K562 (cell line): Measurements from ENCODE around the gene HIPK2. TPM values are rescaled to one million over a fixed set of nuclear protein-coding genes. Genes with fewer than 3 reads are reported as not detected.
A peak's percentile ranks its signal among the peaks of the same experiment; 100 is the strongest.

Experiments
- ATF7 ChIP-seq: fragments of 450-650 bp; IDR thresholded peaks from 2 replicates; pipeline ENCODE4 v1.7.1; 2014; ENCODE audit warnings: mild to moderate bottlenecking, moderate library complexity
- CBX8 ChIP-seq: fragments of 200-600 bp; sonication (generic); IDR thresholded peaks from 2 replicates; pipeline ENCODE4 v1.6.1; 2012; ENCODE audit warnings: borderline replicate concordance, mixed run types, low read depth, mild to moderate bottlenecking, moderate library complexity, mixed read lengths, low read length, control low read depth, inconsistent platforms; ENCODE audit not compliant: poor library complexity, severe bottlenecking; ENCODE audit errors: extremely low read depth
- FOXP1 ChIP-seq: sonication (generic); formaldehyde crosslinking; IDR thresholded peaks from 2 replicates; pipeline ENCODE4 v1.8.0; 2022; ENCODE audit warnings: mild to moderate bottlenecking, missing genetic modification reagents
- MEF2A ChIP-seq: IDR thresholded peaks from 2 replicates; pipeline ENCODE4 v1.6.1; 2011; ENCODE audit warnings: low read depth, mild to moderate bottlenecking, low read length, moderate library complexity; ENCODE audit not compliant: control insufficient read depth
- NCOA1 ChIP-seq: fragments of 450-650 bp; IDR thresholded peaks from 2 replicates; pipeline ENCODE4 v1.6.1; 2016; ENCODE audit warnings: low read depth
- NCOA4 ChIP-seq: fragments of 450-650 bp; IDR thresholded peaks from 2 replicates; pipeline ENCODE4 v1.6.1; 2018; ENCODE audit warnings: mild to moderate bottlenecking; ENCODE audit not compliant: partially characterized antibody
- NR2C2 ChIP-seq, 2 experiments: fragments of 200-800 bp in 1 of 2; sonication (Bioruptor generic) in 1 of 2; sonication (generic) in 1 of 2; formaldehyde crosslinking in 1 of 2; IDR thresholded peaks; 2 replicates each; pipeline versions ENCODE4 v1.6.1 to v1.8.0; 2016 to 2022; ENCODE audit warnings: mild to moderate bottlenecking in 1 of 2, missing compliant biosample characterization in 1 of 2, missing genetic modification characterization in 1 of 2, missing genetic modification reagents in 1 of 2
- PHF21A ChIP-seq: fragments of 450-650 bp; IDR thresholded peaks from 2 replicates; pipeline ENCODE4 v1.6.1; 2017; ENCODE audit warnings: low read depth, borderline replicate concordance
- ZEB2 ChIP-seq: fragments of 450-650 bp; IDR thresholded peaks from 2 replicates; pipeline ENCODE4 v1.6.1; 2016
- ZNF3 ChIP-seq: fragments of 250-450 bp; sonication (Bioruptor Pico); IDR thresholded peaks from 2 replicates; pipeline ENCODE4 v1.5.0; 2021; ENCODE audit warnings: mild to moderate bottlenecking, moderate library complexity
- ZNF589 ChIP-seq: fragments of 200-800 bp; sonication (Bioruptor generic); IDR thresholded peaks from 2 replicates; pipeline ENCODE4 v1.6.1; 2016; ENCODE audit warnings: low read depth, missing genetic modification characterization, missing compliant biosample characterization
- polyA plus RNA-seq, 8 experiments: library from polyadenylated mRNA; depleted of rRNA in 4 of 8; stranded (reverse) in 5 of 8; unstranded in 3 of 8; fragments of >200 nt; fragmentation: Nextera tagmentation in 2 of 8; fragmentation: Illumina TruSeq in 1 of 8; extraction: Ambion mirVana in 2 of 8; extraction: Trizol in 1 of 8; gene quantifications; 2 replicates each; pipeline versions ENCODE4 v1.2.1 to v1.2.3, GENCODE V29; 2011 to 2014; ENCODE audit warnings: inconsistent platforms in 1 of 8, missing spikeins in 1 of 8
- total RNA-seq, 7 experiments: library from RNA; depleted of rRNA in 6 of 7; stranded (reverse); fragments of >200 nt in 6 of 7; fragmentation: Illumina TruSeq in 2 of 7; extraction: Trizol in 2 of 7; gene quantifications; 2 replicates each; pipeline versions ENCODE4 v1.2.1 to v1.2.3, GENCODE V29; 2011 to 2021; ENCODE audit warnings: low replicate concordance in 1 of 7
- TF ChIP-seq, protein P1 (sequence below): sonication (generic); formaldehyde crosslinking; IDR thresholded peaks from 2 replicates; pipeline ENCODE4 v1.8.1; 2022; ENCODE audit warnings: missing genetic modification reagents
- TF ChIP-seq, protein P2 (sequence below): fragments of 250-450 bp; sonication (Bioruptor Pico); IDR thresholded peaks from 2 replicates; pipeline ENCODE4 v1.9.0; 2021; ENCODE audit warnings: mild to moderate bottlenecking, inconsistent platforms
- TF ChIP-seq, protein P3 (sequence below): sonication (generic); formaldehyde crosslinking; IDR thresholded peaks from 2 replicates; pipeline ENCODE4 v1.8.0; 2023; ENCODE audit warnings: mild to moderate bottlenecking, missing genetic modification reagents
- TF ChIP-seq, protein P4 (sequence below): sonication (generic); formaldehyde crosslinking; IDR thresholded peaks from 2 replicates; pipeline ENCODE4 v1.8.1; 2023; ENCODE audit warnings: mild to moderate bottlenecking, missing genetic modification reagents, moderate library complexity
- TF ChIP-seq, protein P5 (sequence below): sonication (generic); formaldehyde crosslinking; IDR thresholded peaks from 2 replicates; pipeline ENCODE4 v1.9.0; 2022; ENCODE audit warnings: mild to moderate bottlenecking, missing genetic modification reagents

HIPK2 gene
- total and polyA plus RNA-seq, 9 of the 15 experiments (the other 6 are each of a cell fraction or from before 2014, with no cell fraction given): 0.69 to 19.8 (median 5.1) TPM

DNA sequence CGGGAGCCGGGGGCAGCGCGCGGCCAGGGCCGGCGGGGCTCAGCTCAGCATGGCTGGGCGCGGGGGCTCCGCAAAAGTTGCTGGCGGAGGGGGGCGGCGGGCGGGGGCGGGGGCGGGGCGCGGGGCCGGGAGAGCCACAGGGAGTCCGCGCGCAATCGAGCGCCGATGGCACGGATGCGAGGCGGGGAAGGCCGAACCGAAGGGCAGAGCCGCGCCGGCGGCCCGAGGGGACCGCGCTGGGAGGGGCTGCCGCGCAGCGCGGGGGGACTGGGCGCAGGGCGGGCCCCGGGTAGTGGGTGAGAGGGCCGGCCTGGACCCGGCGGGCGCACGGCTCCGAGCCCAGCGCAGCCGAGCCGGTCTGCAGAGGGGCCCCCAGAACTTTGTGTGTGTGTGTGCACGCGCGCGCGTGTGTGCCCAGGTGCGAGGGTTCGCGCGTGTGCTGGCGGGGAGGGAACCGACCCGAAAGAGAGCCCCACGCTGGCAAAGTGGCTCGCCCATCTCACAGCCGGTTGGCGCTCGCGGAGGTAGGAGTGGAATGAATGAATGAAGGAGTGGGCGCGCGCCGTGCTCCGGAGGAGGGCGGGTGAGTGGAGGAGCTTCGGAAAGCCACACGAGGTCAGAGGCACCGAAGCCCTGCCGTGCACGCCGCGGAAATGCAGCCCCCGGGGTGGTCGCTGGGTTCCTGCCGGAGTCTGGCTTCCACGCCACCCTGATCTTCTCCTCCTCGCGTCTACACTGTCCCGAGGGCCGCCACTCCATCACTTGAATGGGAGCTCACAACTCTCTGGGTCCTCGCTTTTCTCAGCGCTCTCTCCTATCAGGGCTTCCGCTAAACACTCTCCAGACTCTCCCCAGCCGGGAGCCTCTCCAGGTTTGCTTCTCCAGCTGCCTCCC lies at the start of gene HIPK2 (continued):
- no peak for TF ChIP-seq NCOA1
- TF ChIP-seq CBX8: no peak
- no peak for TF ChIP-seq MEF2A
- peak; percentile 92 for TF ChIP-seq FOXP1 (CRISPR knock-in tag)
- TF ChIP-seq, protein P1, sequence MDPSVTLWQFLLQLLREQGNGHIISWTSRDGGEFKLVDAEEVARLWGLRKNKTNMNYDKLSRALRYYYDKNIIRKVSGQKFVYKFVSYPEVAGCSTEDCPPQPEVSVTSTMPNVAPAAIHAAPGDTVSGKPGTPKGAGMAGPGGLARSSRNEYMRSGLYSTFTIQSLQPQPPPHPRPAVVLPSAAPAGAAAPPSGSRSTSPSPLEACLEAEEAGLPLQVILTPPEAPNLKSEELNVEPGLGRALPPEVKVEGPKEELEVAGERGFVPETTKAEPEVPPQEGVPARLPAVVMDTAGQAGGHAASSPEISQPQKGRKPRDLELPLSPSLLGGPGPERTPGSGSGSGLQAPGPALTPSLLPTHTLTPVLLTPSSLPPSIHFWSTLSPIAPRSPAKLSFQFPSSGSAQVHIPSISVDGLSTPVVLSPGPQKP: no peak
- TF ChIP-seq ZEB2: no peak
- TF ChIP-seq ZNF589 (CRISPR knock-in tag): 0 out of 2 replicates have a peak, but pooled peaks have one; percentile 51
- no peak for TF ChIP-seq NCOA4
- TF ChIP-seq, protein P2, sequence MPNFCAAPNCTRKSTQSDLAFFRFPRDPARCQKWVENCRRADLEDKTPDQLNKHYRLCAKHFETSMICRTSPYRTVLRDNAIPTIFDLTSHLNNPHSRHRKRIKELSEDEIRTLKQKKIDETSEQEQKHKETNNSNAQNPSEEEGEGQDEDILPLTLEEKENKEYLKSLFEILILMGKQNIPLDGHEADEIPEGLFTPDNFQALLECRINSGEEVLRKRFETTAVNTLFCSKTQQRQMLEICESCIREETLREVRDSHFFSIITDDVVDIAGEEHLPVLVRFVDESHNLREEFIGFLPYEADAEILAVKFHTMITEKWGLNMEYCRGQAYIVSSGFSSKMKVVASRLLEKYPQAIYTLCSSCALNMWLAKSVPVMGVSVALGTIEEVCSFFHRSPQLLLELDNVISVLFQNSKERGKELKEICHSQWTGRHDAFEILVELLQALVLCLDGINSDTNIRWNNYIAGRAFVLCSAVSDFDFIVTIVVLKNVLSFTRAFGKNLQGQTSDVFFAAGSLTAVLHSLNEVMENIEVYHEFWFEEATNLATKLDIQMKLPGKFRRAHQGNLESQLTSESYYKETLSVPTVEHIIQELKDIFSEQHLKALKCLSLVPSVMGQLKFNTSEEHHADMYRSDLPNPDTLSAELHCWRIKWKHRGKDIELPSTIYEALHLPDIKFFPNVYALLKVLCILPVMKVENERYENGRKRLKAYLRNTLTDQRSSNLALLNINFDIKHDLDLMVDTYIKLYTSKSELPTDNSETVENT (CRISPR knock-in tag): peak; percentile 82
- no peak for TF ChIP-seq ZNF3
- no peak for TF ChIP-seq PHF21A
- TF ChIP-seq NR2C2 (CRISPR knock-in tag; IDR thresholded peaks at IDR 0.05): peak; percentile 76
- no peak for TF ChIP-seq NR2C2 (tag; IDR thresholded peaks at IDR 0.05)
- TF ChIP-seq, protein P3, sequence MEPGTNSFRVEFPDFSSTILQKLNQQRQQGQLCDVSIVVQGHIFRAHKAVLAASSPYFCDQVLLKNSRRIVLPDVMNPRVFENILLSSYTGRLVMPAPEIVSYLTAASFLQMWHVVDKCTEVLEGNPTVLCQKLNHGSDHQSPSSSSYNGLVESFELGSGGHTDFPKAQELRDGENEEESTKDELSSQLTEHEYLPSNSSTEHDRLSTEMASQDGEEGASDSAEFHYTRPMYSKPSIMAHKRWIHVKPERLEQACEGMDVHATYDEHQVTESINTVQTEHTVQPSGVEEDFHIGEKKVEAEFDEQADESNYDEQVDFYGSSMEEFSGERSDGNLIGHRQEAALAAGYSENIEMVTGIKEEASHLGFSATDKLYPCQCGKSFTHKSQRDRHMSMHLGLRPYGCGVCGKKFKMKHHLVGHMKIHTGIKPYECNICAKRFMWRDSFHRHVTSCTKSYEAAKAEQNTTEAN (CRISPR knock-in tag): no peak
- TF ChIP-seq, protein P4, sequence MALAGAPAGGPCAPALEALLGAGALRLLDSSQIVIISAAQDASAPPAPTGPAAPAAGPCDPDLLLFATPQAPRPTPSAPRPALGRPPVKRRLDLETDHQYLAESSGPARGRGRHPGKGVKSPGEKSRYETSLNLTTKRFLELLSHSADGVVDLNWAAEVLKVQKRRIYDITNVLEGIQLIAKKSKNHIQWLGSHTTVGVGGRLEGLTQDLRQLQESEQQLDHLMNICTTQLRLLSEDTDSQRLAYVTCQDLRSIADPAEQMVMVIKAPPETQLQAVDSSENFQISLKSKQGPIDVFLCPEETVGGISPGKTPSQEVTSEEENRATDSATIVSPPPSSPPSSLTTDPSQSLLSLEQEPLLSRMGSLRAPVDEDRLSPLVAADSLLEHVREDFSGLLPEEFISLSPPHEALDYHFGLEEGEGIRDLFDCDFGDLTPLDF: no peak
- peak; percentile 41; the same call in 1 of the 2 replicates for TF ChIP-seq ATF7
- TF ChIP-seq, protein P5, sequence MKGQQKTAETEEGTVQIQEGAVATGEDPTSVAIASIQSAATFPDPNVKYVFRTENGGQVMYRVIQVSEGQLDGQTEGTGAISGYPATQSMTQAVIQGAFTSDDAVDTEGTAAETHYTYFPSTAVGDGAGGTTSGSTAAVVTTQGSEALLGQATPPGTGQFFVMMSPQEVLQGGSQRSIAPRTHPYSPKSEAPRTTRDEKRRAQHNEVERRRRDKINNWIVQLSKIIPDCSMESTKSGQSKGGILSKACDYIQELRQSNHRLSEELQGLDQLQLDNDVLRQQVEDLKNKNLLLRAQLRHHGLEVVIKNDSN: no peak
